Measurements from ENCODE around the gene ASTN2.

GRCh38 chr9:117435630-117436261, 20.9 kb upstream of the ASTN2 start:
- no peak for TF ChIP-seq CTCF (IDR thresholded peaks at IDR 0.05 in 8 of 11, conservative IDR thresholded peaks at IDR 0.05 in 3 of 11)
- TF ChIP-seq POLR2AphosphoS5 (IDR thresholded peaks at IDR 0.05) = no peak
- no peak for TF ChIP-seq POLR2A (IDR thresholded peaks at IDR 0.05)

Data from spleen (tissue), 7 donors.